ENCODE data around the gene OLFML3.

- TF ChIP-seq POLR2A (IDR thresholded peaks at IDR 0.05) (no peak), CTCF (IDR thresholded peaks at IDR 0.05) (no peak)
Measured at GRCh38 chr1:113983391-113983790, 4.1 kb downstream of the OLFML3 start.

Measured in right lobe of liver (tissue), 4 donors.